H9 (cell line): ENCODE data around the gene PTMA. TPM values are rescaled to one million over a fixed set of nuclear protein-coding genes. Genes with fewer than 3 reads are reported as not detected.

ENCODE experiments used
- DNase-seq: peaks from one replicate; pipeline ENCODE4 v3.0.0-alpha.2; 2017
- H2AFZ ChIP-seq: one replicate; pipeline ENCODE4 v1.6.1; 2013; ENCODE audit warnings: mild to moderate bottlenecking, low read length, control low read depth, moderate library complexity
- H2AK5ac ChIP-seq: 2 replicates; pipeline ENCODE4 v1.6.1; 2013; ENCODE audit warnings: low read length, control low read depth, mixed read lengths; ENCODE audit not compliant: insufficient read length
- H2BK120ac ChIP-seq: one replicate; pipeline ENCODE4 v1.6.1; 2013; ENCODE audit warnings: low read depth, mild to moderate bottlenecking, low read length, control low read depth, inconsistent platforms; ENCODE audit not compliant: poor library complexity, severe bottlenecking
- H2BK12ac ChIP-seq: 2 replicates; pipeline ENCODE4 v1.6.1; 2013; ENCODE audit warnings: low read length, control low read depth, mixed read lengths, low read depth; ENCODE audit not compliant: insufficient read length
- H2BK15ac ChIP-seq: 2 replicates; pipeline ENCODE4 v1.6.1; 2013; ENCODE audit warnings: low read depth, low read length, control low read depth
- H2BK20ac ChIP-seq: one replicate; pipeline ENCODE4 v1.6.1; 2013; ENCODE audit warnings: low read depth, mild to moderate bottlenecking, low read length, control low read depth, inconsistent platforms; ENCODE audit not compliant: poor library complexity, severe bottlenecking
- H2BK5ac ChIP-seq: 2 replicates; pipeline ENCODE4 v1.6.1; 2013; ENCODE audit warnings: low read length, control low read depth, mixed read lengths; ENCODE audit not compliant: insufficient read length
- H3K14ac ChIP-seq: 2 replicates; pipeline ENCODE4 v1.6.1; 2013; ENCODE audit warnings: low read length, control low read depth; ENCODE audit not compliant: insufficient read depth
- H3K18ac ChIP-seq: 2 replicates; pipeline ENCODE4 v1.6.1; 2013; ENCODE audit warnings: low read depth, mild to moderate bottlenecking, mixed read lengths, low read length, control low read depth; ENCODE audit not compliant: insufficient read length
- H3K23ac ChIP-seq: 2 replicates; pipeline ENCODE4 v1.6.1; 2013; ENCODE audit warnings: low read length, control low read depth, mixed read lengths, low read depth; ENCODE audit not compliant: insufficient read length
- H3K23me2 ChIP-seq: 2 replicates; pipeline ENCODE4 v1.6.1; 2013; ENCODE audit warnings: low read depth, mild to moderate bottlenecking, mixed read lengths, low read length, control low read depth; ENCODE audit not compliant: insufficient read length, poor library complexity, severe bottlenecking
- H3K27ac ChIP-seq: 2 replicates; pipeline ENCODE4 v1.5.1; 2013; ENCODE audit warnings: low read length, control low read depth, mixed read lengths, low read depth; ENCODE audit not compliant: insufficient read length
- H3K27me3 ChIP-seq: 2 replicates; pipeline ENCODE4 v1.6.1; 2013; ENCODE audit warnings: low read length, control low read depth, inconsistent platforms; ENCODE audit not compliant: insufficient read depth
- H3K4ac ChIP-seq: 2 replicates; pipeline ENCODE4 v1.6.1; 2013; ENCODE audit warnings: low read depth, mild to moderate bottlenecking, control low read depth, inconsistent platforms, low read length, moderate library complexity
- H3K4me1 ChIP-seq: 2 replicates; pipeline ENCODE4 v1.6.1; 2013; ENCODE audit warnings: low read length, control low read depth, inconsistent platforms; ENCODE audit not compliant: insufficient read depth
- H3K4me2 ChIP-seq: 2 replicates; pipeline ENCODE4 v1.6.1; 2013; ENCODE audit warnings: low read length, control low read depth, mixed read lengths; ENCODE audit not compliant: insufficient read length, insufficient read depth
- H3K56ac ChIP-seq: 2 replicates; pipeline ENCODE4 v1.6.1; 2013; ENCODE audit warnings: low read depth, mild to moderate bottlenecking, mixed read lengths, low read length, control low read depth; ENCODE audit not compliant: insufficient read length
- H3K79me1 ChIP-seq: 2 replicates; pipeline ENCODE4 v1.6.1; 2013; ENCODE audit warnings: low read depth, mild to moderate bottlenecking, moderate library complexity, low read length, control low read depth, inconsistent platforms; ENCODE audit not compliant: insufficient read depth, poor library complexity, severe bottlenecking
- H3K79me2 ChIP-seq: 2 replicates; pipeline ENCODE4 v1.6.1; 2013; ENCODE audit warnings: low read length, control low read depth, inconsistent platforms; ENCODE audit not compliant: insufficient read depth
- H3K9ac ChIP-seq: 2 replicates; pipeline ENCODE4 v1.6.1; 2013; ENCODE audit warnings: low read length, control low read depth, mixed read lengths; ENCODE audit not compliant: insufficient read length; ENCODE audit errors: extremely low read depth
- H3K9me3 ChIP-seq: one replicate; pipeline ENCODE4 v1.6.1; 2013; ENCODE audit warnings: low read depth, low read length, inconsistent platforms; ENCODE audit not compliant: control insufficient read depth
- H3T11ph ChIP-seq: one replicate; pipeline ENCODE4 v1.6.1; 2013; ENCODE audit warnings: mild to moderate bottlenecking, low read length, control low read depth, inconsistent platforms
- H4K20me1 ChIP-seq: one replicate; pipeline ENCODE4 v1.6.1; 2013; ENCODE audit not compliant: control insufficient read depth, insufficient read length, insufficient read depth
- H4K5ac ChIP-seq: 2 replicates; pipeline ENCODE4 v1.6.1; 2013; ENCODE audit warnings: low read depth, mild to moderate bottlenecking, mixed read lengths, low read length, control low read depth; ENCODE audit not compliant: insufficient read length
- H4K8ac ChIP-seq: replicated peaks from 2 replicates; pipeline ENCODE4 v1.6.1; 2013; ENCODE audit warnings: low read length, control low read depth, mixed read lengths, low read depth; ENCODE audit not compliant: insufficient read length
- H4K91ac ChIP-seq: 2 replicates; pipeline ENCODE4 v1.6.1; 2013; ENCODE audit warnings: low read depth, mild to moderate bottlenecking, moderate library complexity, mixed read lengths, low read length, control low read depth; ENCODE audit not compliant: insufficient read length
- H3K27ac Mint-ChIP-seq, 3 experiments: 2 replicates in 2 of 3; 3 replicates in 1 of 3; pipeline ENCODE4 v1.8.0; 2020 to 2021; ENCODE audit warnings: mixed read lengths in 3 of 3, mild to moderate bottlenecking in 1 of 3, moderate library complexity in 1 of 3
- H3K27me3 Mint-ChIP-seq: 2 replicates; pipeline ENCODE4 v1.8.0; 2021; ENCODE audit warnings: low read depth, mild to moderate bottlenecking, moderate library complexity, mixed read lengths
- H3K36me3 Mint-ChIP-seq, 3 experiments: 2 replicates in 2 of 3; 3 replicates in 1 of 3; pipeline ENCODE4 v1.8.0; 2020 to 2021; ENCODE audit warnings: low read depth in 3 of 3, mixed read lengths in 3 of 3; ENCODE audit not compliant: insufficient read depth in 1 of 3
- H3K4me1 Mint-ChIP-seq, 2 experiments: 2 replicates each; pipeline ENCODE4 v1.8.0; 2020; ENCODE audit warnings: mixed read lengths in 2 of 2
- H3K4me3 Mint-ChIP-seq, 2 experiments: 2 replicates in 1 of 2; 3 replicates in 1 of 2; pipeline ENCODE4 v1.8.0; 2020 to 2021; ENCODE audit warnings: mild to moderate bottlenecking in 2 of 2, mixed read lengths in 2 of 2, moderate library complexity in 1 of 2
- H3K9me3 Mint-ChIP-seq, 2 experiments: 2 replicates in 1 of 2; 3 replicates in 1 of 2; pipeline ENCODE4 v1.8.0; 2020; ENCODE audit warnings: mild to moderate bottlenecking in 2 of 2, mixed read lengths in 2 of 2, moderate library complexity in 1 of 2
- WGBS: extraction: QIAGEN DNeasy Blood & Tissue Kit; methylation state at CpG from one replicate; pipeline ENCODE4 v1.1.7; 2013; ENCODE audit warnings: missing lambda C conversion rate, low lambda C conversion rate, mixed read lengths; ENCODE audit not compliant: insufficient read length; ENCODE audit errors: extremely low coverage; 5-methylcytosine and 5-hydroxymethylcytosine counted together
- total RNA-seq: library from RNA; stranded (reverse); gene quantifications from 2 replicates; pipeline ENCODE4 v1.2.1, GENCODE V29; 2021
- TF ChIP-seq, protein P1 (sequence below): fragments of 200-600 bp; sonication (generic); conservative IDR thresholded peaks from 3 replicates; pipeline ENCODE4 v1.8.0; 2021; ENCODE audit warnings: antibody characterized with exemption, mild to moderate bottlenecking

PTMA gene
- total RNA-seq, 1 experiment from 2014 or later = 1,963 TPM

GRCh38 chr2:231715988-231716616, 7.8 kb downstream of the PTMA start:
- Histone ChIP-seq H3K9me3 (no peaks in the 10 kb centered on the region), H3K4me2 (no peak overlapping the region), H3T11ph (no peak overlapping the region), H3K4me1 (no peaks in the 10 kb centered on the region), H4K5ac (no peak overlapping the region), H3K23ac (no peak overlapping the region), H3K9ac (no peak overlapping the region), H3K23me2 (peaks cover 7% of the 10 kb centered on the region), H2BK20ac (no peak overlapping the region), H3K4ac (no peak overlapping the region), H3K14ac (no peak overlapping the region), H2AK5ac (no peak overlapping the region), H2BK5ac (no peak overlapping the region), H4K91ac (no peak overlapping the region), H2AFZ (no peak overlapping the region), H3K79me1 (no peaks in the 10 kb centered on the region), H3K27me3 (no peaks in the 10 kb centered on the region), H2BK15ac (no peak overlapping the region), H3K56ac (no peak overlapping the region), H3K27ac (no peak overlapping the region), H4K8ac (no peak overlapping the region), H2BK120ac (no peak overlapping the region), H4K20me1 (no peaks in the 10 kb centered on the region), H3K79me2 (peaks cover 15% of the 10 kb centered on the region; the same call in 1 of the 2 replicates), H3K18ac (no peak overlapping the region), H2BK12ac (no peak overlapping the region)
- Mint-ChIP-seq H3K9me3 (peaks cover 0 to 3% of the 10 kb centered on the region in 2 experiments; a peak in 2 of 5 replicates), H3K27me3 (peaks cover 12% of the 10 kb centered on the region), H3K4me1 (peaks cover 38 to 43% of the 10 kb centered on the region in 2 experiments), H3K4me3 (peak overlapping the region in 1 of 2 experiments; percentile 54; a peak in 2 of 5 replicates), H3K27ac (peak overlapping the region; percentile 71 to 94 (median 89); a peak in 6 of 7 replicates), H3K36me3 (peaks cover 20 to 37% (median 27%) of the 10 kb centered on the region in 3 experiments)
- TF ChIP-seq, protein P1, sequence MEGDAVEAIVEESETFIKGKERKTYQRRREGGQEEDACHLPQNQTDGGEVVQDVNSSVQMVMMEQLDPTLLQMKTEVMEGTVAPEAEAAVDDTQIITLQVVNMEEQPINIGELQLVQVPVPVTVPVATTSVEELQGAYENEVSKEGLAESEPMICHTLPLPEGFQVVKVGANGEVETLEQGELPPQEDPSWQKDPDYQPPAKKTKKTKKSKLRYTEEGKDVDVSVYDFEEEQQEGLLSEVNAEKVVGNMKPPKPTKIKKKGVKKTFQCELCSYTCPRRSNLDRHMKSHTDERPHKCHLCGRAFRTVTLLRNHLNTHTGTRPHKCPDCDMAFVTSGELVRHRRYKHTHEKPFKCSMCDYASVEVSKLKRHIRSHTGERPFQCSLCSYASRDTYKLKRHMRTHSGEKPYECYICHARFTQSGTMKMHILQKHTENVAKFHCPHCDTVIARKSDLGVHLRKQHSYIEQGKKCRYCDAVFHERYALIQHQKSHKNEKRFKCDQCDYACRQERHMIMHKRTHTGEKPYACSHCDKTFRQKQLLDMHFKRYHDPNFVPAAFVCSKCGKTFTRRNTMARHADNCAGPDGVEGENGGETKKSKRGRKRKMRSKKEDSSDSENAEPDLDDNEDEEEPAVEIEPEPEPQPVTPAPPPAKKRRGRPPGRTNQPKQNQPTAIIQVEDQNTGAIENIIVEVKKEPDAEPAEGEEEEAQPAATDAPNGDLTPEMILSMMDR = no peak
- DNase-seq = no peak
- WGBS = no CpG with 5 or more reads among the region's 8 CpGs
